ENCODE results near the gene CFL1. TPM values are rescaled to one million over a fixed set of nuclear protein-coding genes. Genes with fewer than 3 reads are reported as not detected.
A peak's percentile ranks its signal among the peaks of the same experiment; 100 is the strongest.

Gene CFL1
- total and polyA plus RNA-seq, 10 of the 15 experiments (the other 5 are each of a cell fraction or from before 2014, with no cell fraction given) = 164 to 2,994 (median 1,500) TPM

- TF ChIP-seq ZNF687 (IDR thresholded peaks at IDR 0.05) = peak; percentile 73; the same call in 1 of the 2 replicates
- TF ChIP-seq POLR2AphosphoS2 (IDR thresholded peaks at IDR 0.05; ENCODE audit: low read depth, low read length) = peak; percentile 87
- no peak for TF ChIP-seq FOS (IDR thresholded peaks at IDR 0.05; ENCODE audit: borderline replicate concordance, extremely low read depth, insufficient read length)
- TF ChIP-seq MEF2A (IDR thresholded peaks at IDR 0.05; ENCODE audit: insufficient read depth, low read depth, low read length) = 0 out of 2 replicates have a peak, but pooled peaks have one; percentile 14
- TF ChIP-seq IKZF2 (IDR thresholded peaks at IDR 0.05) = peak; percentile 69 to 76; a peak in 3 of 4 replicates
- TF ChIP-seq NFYA (IDR thresholded peaks at IDR 0.05; ENCODE audit: borderline replicate concordance, low read depth, low read length) = no peak
- TF ChIP-seq E2F8 (IDR thresholded peaks at IDR 0.05; ENCODE audit: low read depth, partially characterized antibody) = peak; percentile 27
- peak; percentile 57 for TF ChIP-seq ZBTB11 (CRISPR knock-in tag; IDR thresholded peaks at IDR 0.05)
- TF ChIP-seq RAD51 (IDR thresholded peaks at IDR 0.05) = no peak
- TF ChIP-seq REST (IDR thresholded peaks at IDR 0.05; ENCODE audit: low read depth, low read length) = 0 out of 2 replicates have a peak, but pooled peaks have one; percentile 29
- 0 out of 2 replicates have a peak, but pooled peaks have one; percentile 28 for TF ChIP-seq ATF3 (IDR thresholded peaks at IDR 0.05; ENCODE audit: borderline replicate concordance, extremely low read depth, low read depth, low read length)
- TF ChIP-seq SRF (IDR thresholded peaks at IDR 0.05; ENCODE audit: low read depth in 2 of 2, low read length in 2 of 2) = peak in 1 of 2 experiments; percentile 76; a peak in 2 of 4 replicates
- TF ChIP-seq BCL11A (IDR thresholded peaks at IDR 0.05; ENCODE audit: low read depth, low read length) = 0 out of 2 replicates have a peak, but pooled peaks have one; percentile 32
These were observed 30.3 kb upstream of the CFL1 start, which contains the start of gene FIBP (continued) for GRCh38 chr11:65888163-65888814.

All from GM12878 (cell line).